ENCODE results near the gene BLID.

Gene BLID, protein sequence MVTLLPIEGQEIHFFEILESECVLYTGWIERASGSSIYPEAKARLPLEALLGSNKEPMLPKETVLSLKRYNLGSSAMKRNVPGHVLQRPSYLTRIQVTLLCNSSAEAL

GRCh38 chr11:122115524-122116379, at the start of gene BLID:
Gene BLID, minus strand, starts transcription at chr11:122116215. Its CDS starts 293 bp downstream, at chr11:122115922.
- DNase-seq (ENCODE audit: low spot score): no peak

DNA sequence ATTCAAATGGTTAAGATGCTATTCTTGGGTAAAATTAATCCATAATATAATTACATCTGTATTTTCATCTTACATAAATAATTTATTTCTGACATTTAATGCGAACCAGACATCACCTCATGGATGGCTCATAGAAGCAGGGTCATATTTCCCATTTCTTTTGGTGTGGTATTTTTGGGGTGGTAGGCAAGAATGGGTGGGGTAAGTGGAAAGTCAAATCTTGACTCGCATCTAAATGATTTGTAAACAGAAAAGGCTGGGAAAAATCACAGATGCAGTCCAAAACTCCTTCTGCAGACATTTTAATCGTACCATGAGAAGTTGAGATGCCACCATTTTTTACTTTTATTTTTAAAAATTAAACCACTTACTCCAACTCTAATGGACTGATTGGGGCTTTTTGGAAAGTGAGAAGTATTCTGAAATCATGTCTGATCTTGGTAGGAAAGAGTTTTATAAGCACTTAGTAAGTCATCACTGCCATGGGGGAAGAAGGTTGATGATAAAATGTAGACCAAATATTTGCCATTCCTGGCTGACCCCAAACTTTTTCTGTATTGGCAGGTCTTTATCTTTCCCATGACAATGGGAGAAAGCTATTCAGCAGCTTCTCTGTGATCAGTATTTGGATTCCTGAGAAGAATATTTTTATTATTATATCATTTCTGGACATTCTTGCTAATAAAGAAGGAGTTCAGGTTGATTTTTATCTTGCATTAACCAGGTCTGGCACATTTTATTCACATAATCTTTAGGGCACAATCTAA, 47.2 kb upstream of the BLID start:
- DNase-seq (ENCODE audit: low spot score): no peak

- DNase-seq (ENCODE audit: low spot score): no peak
These were observed 46.1 kb upstream of the BLID start for GRCh38 chr11:122162095-122162494.

DNA sequence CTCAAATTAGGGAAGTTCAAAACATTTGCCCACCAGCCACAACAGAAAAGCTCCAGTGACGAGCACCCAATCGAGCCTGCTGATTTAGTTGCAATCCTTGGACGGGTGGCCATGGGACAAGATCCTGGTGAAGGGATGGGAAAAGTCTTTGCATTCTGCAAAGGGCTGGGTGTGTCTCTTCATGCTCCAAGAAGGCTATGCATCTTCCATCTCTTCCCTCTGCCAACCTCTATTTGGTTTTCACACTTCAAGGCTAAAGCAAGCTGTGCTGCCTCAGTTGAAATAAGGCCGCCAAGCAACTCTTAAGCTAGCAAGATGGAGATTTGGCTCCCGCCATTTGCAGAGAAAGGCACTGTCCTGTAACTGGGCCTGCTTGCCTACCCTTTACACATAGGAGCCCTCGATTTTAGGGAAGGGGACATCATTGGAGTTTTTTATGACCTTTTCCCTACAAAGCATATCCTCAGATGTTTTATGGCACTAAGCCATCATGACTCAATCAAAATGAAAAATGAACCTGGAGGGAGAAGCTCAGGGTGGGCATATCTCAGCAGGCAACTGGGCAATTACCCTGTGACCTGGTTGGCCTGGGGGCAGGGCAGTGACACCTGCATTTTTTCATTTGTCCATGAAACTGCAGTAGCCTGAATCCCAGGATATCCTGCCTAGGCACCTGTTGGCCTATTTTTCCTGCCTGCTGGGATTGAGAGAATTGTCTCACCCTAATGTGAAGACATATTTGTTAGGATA, 45.0 kb upstream of the BLID start:
- no peak for DNase-seq (ENCODE audit: low spot score)

- no peak for DNase-seq (ENCODE audit: low spot score)
These were observed 43.8 kb upstream of the BLID start for GRCh38 chr11:122159861-122160260.

DNA sequence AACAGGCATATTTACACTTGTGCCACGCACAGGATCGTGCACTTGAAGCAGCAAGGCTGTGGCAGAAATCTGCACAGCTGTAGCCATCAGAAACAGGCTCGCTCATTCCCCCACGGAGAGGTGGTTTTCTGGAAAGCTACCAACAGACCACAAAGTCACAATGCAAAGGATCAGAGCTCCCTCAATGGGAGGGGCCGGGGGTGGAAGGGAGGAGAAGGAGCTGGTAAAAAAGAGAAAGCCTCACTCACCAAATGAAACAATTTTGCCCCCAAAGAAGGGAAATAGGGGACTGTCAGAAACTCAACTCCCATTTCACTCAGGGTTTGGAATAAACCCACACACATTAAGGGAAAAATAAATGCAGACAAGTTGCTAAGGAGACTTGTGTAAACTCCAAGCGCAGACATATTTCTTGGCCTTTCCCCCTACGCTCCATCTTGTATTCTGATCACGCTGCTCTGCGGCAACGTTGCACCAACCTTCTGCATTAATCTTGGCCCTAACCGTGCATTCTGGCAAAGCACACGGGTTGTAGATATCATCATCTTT, 43.2 kb upstream of the BLID start:
- peak; percentile 13 for DNase-seq (ENCODE audit: low spot score)

GRCh38 chr11:122158171-122158570, 42.2 kb upstream of the BLID start:
- DNase-seq (ENCODE audit: low spot score): peak; percentile 17

- DNase-seq (ENCODE audit: low spot score): peak; percentile 11
These were observed 41.7 kb upstream of the BLID start for GRCh38 chr11:122157653-122158161.

DNA sequence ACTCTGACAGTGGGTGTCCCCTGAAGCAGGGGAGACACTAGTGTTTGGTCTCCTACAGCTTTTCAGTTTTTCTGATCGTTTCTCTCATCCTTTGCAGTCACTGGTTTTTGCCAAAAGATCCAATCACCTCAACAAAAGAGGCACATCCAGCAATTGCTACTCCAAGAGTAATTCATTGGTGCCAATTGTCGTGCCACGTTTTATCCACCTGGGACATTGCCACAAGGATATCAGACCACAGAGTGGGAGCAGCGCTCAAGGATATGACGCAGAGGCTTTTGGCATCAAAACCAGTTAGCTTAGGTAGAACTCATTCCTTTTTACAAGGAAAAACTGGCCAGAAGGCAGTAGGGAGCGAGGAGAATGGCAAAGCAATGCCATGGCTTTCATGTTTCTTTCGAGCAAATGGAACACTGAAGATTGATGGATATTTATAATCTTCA, 40.9 kb upstream of the BLID start:
- peak; percentile 59 for DNase-seq (ENCODE audit: low spot score)

DNA sequence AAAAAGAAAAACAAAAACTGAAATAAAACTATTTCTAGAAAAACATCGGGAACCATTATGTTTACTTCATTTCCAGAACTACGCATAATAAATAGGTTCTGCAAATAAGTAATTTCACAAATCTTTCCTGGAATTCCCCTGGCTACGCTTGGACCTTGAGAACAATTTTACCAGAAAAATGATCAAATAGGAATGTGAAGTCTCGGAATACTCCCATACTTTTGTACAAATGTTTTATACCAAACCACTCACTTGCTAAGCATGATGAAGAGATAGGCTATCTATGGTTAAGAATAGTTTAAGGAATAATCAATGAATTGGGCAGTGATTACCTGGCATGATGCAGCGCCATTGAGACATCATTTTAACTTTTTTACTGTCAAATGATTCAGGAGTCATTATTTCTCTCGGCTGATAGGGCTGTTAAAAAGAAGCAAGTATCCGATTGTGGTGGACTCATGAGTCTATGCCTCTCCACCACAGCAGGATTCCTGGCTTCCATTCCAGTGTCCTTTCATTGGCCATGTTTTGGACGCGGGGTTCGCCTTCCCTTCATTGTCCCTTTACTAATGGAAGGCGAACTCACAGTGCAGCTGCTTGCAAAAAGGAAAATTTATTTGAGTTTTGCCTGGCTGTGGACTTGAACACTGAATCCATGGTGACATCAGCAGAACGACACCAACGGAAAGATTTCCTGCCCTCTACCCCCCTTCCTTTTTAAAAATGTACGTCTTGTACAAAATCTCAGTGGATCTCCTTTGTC, 39.9 kb upstream of the BLID start:
- DNase-seq (ENCODE audit: low spot score): no peak

- no peak for DNase-seq (ENCODE audit: low spot score)
These were observed 39.0 kb upstream of the BLID start for GRCh38 chr11:122154994-122155393.

GRCh38 chr11:122154227-122154626, 38.2 kb upstream of the BLID start:
- DNase-seq (ENCODE audit: low spot score): no peak

DNA sequence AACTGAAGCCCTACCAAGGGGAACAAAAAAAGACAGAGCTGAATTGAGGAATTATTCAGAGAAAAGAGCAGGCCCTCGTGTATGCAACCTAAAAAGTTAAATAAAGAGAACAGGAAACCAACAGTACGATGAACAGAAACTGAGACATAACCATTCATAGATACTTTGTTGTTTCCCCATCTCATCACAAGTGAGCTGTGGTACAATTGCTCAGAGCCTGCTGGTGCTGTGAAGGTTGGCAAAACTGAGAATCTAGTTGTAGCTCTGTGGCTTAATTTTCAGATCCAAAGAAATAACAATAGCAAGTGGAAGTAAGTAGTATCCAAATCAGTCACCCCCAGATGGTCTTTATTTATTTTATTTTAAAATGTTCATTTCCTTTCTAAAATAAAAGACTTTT, 37.7 kb upstream of the BLID start:
- DNase-seq (ENCODE audit: low spot score): no peak

DNA sequence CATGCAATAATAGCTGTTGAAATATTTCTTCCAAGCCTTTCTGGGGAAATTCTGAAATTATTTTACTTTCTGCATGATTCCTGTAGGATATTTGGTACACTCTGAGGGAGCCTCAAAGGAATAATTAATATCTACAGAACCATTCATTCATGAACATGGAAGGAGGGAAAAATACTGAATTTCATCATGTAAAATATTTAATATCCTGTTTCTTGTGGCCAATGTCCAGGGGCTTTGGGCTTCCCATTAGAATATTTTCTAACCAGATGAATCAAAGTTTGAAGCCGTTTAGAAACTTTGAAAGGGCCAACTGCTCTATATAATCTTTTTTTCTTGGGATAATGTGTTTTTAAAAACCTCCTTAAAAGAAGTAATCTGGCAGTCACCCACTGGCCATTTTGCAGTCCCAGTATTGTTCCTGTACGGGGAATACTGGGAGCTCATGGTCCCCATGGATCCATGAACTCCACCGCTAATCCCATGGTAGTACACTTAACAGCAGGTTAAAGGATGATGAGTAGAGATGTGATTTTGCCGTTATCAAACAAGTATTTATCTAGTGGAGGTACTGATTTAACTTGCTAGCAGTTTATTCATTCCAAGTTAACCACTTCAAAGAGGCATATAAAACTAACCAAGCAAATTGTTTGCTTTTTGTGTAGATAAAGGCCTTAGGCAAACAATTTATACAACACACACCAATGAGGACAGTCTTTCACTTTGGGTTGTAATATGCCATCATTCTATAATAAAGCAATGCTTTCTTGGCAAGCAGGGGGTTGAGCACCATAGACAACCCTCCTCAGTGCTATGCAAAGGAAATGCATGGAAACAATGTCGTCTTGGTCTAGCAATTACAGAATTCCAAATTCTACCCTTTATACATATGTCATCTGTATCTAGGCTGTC, 34.5 kb upstream of the BLID start:
- DNase-seq (ENCODE audit: low spot score): peak; percentile 76

- no peak for DNase-seq (ENCODE audit: low spot score)
These were observed 33.2 kb upstream of the BLID start for GRCh38 chr11:122149202-122149601.

DNA sequence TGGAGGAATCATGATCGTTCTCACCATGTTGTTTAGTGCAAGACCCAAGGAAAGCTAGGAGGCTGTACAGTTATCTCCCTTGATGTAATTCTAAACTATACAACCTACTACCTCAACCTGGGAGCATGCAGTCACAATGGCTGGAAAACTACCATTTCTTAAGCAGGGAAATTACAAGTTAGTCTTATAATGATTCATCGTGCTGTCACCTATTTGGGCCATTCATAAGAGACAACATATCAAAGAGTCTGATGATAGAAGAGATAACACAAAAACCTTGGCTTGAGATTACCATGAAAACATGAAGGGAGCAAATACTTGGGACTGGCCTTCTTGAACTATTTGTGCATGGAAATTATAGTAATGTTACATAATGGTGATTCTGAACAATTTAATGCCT, 30.5 kb upstream of the BLID start:
- DNase-seq (ENCODE audit: low spot score): no peak

- DNase-seq (ENCODE audit: low spot score): no peak
These were observed 29.8 kb upstream of the BLID start for GRCh38 chr11:122145715-122146274.

DNA sequence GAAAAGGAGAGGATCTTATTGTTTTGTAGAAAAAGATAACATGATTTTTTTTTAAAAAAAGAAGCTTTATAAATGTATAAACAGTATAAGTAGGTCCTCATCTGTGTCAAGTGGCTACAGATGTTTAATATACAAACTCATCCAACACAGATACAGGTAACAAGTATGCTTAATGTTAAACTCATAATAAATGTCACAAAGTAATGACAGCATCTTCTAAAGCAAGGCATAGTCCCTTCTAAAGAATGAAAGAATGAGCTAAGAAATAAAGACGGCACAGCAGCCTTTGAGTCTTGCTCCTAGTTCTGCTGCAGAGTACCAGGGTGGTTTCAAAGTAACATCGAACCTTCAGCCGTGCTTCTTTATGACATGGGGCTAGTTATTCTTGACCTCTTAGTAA, 28.7 kb upstream of the BLID start:
- no peak for DNase-seq (ENCODE audit: low spot score)

DNA sequence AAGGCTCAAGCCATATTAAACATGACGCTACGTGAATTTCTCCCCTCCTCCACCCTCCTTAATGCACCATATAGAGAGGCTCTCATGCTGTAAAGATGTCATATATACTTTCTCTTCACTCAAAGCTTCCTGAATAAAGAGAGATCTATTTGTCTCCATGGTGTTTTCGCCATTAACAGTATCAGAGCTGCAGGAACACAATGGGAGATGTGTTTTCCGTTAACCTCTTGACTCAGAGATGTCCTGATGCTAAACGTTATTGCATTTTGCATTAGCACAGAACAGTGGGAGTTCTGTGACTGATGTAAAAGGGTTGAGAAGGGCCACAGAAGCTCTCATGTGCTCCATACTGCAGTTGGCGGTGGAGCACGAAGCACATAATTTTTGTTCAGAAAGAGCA, 25.7 kb upstream of the BLID start:
- no peak for DNase-seq (ENCODE audit: low spot score)

GRCh38 chr11:122140500-122140899, 24.5 kb upstream of the BLID start:
- peak; percentile 42 for DNase-seq (ENCODE audit: low spot score)

All from SW480 (cell line).